HK-2 (cell line): ENCODE data around the gene JAGN1.
"Not testable (repeated sequence)": the region's sequence is repeated elsewhere in the genome, so short reads cannot be mapped to it uniquely, and the experiment has no call there.

ENCODE experiments used
- DNase-seq: peaks from one replicate; pipeline ENCODE4 v3.0.0-alpha.2; 2018; ENCODE audit not compliant: unreplicated experiment

JAGN1 gene

DNA sequence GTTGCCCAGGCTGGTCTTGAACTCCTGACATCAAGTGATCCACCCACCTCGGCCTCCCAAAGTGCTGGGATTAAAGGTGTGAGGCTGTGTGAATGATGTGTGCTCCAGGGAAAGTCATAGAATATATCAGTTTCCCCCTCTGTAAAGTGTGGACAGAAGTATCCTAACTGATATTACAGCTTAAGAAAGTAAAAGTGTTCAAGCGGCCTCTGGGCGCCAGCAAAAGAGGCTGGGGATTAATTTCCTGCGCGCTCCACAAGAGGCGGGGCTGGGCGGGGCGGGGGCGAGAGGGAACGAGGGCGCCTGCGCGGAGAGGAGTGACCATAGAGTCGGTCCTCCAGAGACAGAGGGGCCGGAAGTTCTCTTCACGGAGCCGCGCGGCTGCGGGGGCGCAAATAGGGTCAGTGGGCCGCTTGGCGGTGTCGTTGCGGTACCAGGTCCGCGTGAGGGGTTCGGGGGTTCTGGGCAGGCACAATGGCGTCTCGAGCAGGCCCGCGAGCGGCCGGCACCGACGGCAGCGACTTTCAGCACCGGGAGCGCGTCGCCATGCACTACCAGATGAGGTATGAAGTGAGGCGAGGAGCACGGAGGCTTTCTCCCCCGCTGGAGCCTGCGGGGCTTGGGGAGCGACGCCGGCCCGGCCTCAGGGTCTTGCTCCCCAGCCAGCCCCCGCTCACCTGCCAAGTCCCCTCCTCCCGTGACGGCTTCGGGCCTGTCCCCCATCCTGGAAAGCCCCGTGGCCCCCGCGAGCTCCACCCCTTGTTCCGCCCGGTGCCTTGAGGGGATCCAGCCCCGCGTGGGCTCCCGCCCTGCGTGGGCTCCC is at the start of gene JAGN1:
JAGN1 (plus strand) TSS at position 362 of the 823 bp plus-strand sequence; CDS start at position 475, 113 bp downstream.
- DNase-seq, result peak; percentile 87

DNA sequence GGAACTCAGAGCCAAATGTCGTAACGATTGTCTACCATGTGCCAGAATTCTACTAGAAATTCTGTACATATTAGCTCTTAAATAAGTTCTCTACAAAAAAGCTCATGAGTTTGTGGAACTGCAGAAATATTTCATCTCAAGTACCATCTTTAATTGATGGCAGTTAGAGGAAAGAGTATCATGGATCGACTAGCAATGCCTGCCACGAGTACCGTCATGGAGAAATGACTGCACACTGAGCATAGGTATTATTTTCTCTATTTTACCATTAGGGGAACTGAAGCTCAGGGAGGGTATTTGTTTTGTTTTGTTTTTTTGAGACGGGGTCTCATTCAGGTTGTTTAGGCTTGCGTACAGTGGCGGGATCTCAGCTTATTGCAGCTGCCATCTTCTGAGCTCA is 49.4 kb upstream of the JAGN1 start:
- DNase-seq, result no peak

DNA sequence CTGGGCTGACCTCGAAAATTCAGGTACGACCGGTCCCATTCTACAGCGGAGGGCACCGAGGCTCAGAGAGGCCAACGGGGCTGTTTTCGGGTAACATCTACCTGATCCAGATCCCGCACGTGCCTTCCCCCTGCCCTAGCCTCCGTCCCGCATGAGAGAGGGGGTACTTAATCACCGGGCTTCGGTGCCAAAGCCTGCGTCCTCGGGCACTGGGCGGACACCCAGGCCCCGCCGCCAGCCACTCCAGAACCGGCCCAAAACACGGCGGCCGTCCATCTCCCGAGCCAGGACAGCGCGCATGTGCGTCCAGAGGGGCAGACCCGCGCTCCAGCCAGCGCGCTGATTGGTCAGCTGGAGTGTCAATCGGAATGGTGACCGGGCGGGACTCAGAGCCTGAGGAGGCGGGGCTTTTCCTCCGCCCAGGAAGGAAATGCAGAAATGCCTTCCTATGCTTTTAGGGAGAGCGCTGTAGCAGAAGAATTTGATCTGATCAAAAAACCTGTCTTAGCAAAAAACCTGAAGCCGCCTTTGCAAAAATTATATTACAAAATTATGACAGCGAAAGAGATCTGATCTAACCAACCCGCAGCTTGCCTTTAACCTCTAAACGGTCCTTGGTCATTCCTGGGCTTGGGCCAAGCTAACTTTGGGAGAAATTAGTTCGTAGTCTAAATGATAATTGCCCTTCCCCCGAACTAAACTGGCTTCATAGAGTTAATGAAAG is 46.5 kb upstream of the JAGN1 start, which contains the start of gene RPUSD3:
RPUSD3 (minus strand) TSS at position 294 of the 724 bp plus-strand sequence; CDS start at position 276, 18 bp downstream.
- peak; percentile 94 for DNase-seq

DNA sequence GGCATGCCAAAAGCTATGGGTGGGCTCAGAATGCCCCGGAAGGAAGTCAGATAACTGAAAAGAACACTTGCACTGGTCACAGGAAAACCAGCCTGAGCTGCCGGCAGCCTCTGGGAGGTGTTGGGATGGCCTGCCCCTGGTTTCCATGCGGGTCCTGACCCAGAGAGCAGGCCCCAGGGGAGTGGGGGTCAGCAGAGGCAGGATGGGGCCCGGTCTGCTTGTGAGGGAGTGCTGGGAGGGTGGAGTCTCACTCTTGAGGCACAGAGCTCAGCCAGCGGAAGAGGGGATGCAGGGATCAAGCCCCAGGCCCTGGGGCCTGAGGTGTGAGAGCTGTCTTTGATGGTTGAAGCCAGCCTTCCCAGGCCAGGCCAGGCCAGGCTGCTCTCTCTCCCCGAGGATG is 44.2 kb upstream of the JAGN1 start:
- DNase-seq, result no peak

DNA sequence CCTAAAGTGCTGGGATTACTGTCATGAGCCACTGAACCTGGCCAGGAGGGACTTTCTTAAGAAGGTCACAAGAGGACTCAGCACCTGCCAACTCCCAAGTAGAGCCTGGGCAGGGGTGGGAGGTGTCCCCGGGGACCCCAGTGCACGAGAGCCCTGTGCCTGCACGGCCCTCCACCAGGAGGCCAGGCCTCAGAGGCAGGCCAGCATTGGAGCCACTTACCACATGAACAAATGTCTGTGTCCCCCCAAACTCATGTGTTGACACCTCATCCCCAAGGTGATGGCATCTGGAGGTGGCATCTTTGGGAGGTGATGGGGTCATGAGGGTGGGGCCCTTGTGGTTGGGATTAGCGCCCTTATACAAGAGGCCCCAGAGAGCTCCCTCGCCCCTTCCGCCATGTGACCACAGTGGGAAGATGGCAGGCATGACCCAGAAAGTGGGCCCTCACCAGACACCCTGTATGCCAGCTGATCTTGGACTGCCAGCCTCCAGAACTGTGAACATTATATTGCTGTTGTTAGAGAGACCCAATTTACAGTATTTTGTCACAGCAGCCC is 43.4 kb upstream of the JAGN1 start:
- DNase-seq, result no peak

DNA sequence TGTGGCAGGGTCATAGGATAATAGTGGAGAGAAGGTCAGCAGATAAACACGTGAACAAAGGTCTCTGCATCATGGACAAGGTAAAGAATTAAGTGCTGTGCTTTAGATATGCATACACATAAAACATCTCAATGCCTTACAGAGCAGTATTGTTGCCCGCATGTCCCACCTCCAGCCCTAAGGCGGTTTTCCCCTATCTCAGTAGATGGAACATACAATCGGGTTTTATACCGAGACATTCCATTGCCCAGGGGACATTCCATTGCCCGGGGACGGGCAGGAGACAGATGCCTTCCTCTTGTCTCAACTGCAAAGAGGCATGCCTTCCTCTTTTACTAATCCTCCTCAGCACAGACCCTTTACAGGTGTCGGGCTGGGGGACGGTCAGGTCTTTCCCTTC is 42.5 kb upstream of the JAGN1 start:
- not testable (repeated sequence) for DNase-seq

DNA sequence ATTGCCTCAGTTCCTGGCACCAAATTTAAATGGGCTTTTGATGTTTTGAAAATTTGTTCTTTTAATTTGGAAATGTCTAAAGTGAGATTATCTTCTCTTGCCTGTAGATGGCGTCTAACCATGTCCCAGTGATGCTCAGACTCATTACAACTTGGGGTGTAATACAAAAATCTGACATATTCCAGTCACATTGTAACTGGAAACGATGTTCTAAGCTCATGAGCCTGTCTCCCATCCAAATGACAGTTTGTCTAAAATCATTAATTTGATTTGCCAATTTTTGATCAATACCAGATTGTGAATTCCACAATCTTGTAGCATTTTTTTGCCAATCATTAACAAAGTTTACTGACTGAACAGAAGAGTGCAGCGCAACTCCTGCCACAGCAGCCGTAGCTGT is 41.5 kb upstream of the JAGN1 start:
- not testable (repeated sequence) for DNase-seq

DNA sequence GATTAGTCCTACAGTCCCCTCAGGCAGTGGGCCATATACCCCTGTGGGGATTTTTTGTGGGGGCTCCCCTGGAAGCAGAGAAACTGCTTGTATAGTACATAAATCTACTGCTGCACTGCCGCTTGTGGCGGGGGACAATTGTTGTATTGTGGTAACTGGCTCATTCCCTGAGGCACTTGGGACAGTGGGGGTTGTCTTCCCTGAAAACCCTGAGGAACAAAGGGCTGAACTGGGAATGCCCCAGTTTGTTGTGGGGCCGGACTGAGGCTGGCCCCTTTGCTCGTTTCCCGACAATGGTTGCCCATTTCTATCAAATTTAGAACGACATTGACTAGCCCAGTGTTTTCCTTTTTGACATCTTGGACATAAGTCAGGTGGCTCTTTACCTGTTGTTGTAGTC is 39.0 kb upstream of the JAGN1 start:
- DNase-seq, result not testable (repeated sequence)

DNA sequence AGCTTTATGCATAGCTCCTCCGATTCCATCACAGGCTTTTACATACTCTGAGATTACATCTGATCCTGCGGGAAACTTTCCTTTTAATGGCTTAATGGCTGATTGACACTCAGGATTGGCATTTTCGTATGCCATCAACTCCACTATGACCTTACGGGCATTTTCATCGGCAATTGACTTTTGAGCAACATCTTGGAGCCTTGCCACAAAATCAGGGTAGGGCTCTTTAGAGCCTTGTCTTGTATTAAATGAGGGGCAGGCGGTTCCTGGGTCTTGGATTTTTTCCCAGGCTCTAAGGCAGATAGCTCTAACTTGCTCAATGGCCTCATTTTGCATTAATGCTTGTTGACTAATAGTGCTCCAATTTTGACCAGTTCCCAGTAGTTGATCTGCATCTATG is 38.5 kb upstream of the JAGN1 start:
- DNase-seq, result not testable (repeated sequence)

DNA sequence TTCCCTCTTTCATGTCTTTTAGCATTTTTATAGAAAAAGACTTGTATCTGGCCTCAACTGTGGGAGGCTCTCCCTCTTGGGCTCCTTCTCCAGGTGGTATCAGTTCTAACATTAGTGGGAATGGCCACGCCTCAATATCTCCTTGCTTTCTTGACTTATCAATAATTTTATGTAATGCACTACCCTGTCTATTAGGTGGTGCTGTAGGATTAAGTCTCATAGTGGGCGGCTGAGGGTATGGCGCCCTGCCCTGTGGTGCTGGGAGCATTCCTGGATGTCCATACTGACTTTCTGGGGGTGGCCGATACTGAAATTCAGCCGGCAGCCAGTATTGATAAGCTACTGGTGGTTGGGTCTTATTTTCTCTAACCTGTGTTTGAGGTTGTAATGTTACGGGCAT is 37.9 kb upstream of the JAGN1 start:
- no peak for DNase-seq

DNA sequence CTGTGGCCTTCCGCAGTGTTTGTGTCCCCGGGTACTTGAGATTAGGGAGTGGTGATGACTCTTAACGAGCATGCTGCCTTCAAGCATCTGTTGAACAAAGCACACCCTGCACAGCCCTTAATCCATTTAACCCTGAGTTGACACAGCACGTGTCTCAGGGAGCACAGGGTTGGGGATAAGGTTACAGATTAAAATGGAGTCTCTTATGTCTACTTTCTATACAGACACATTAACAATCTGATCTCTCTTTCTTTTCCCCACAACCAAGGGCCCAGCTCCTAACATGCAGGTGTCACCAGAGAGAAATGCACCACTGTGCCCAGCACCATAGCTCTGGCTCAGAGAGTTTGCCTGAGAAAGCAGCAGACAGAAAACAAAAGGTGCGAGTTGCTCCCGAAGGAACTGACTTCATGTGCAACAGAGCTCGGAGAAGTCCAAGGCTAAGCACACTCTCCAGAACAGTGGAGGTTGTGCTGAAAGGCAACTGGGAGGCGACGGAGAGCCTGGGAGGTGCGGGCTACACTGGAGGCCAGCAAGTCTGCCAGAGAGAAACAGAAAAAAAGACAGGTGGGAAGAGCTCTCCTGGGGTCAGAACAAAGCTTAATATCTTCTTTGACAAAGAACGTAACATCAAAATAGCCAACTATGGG is 36.0 kb upstream of the JAGN1 start:
- DNase-seq, result not testable (repeated sequence)

DNA sequence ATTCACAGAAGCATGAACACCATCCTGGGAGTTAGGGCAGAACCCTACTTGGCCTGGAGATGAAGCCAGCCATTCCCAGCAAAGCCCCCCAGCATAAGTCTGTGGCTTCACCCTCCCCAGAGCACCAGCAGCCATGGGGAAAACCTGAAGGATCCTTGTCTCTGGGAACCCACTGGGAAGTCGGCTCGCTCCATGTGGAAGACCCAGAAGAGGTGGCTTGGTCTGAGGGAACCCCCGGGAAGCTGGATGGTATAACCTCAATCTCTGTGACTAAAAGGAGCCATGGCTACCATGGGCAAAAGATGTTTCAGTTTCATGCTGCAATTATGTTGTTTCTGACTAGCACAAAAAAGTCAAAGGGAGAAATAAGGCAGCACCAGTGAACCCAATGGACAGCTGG is 34.8 kb upstream of the JAGN1 start:
- DNase-seq, result no peak

DNA sequence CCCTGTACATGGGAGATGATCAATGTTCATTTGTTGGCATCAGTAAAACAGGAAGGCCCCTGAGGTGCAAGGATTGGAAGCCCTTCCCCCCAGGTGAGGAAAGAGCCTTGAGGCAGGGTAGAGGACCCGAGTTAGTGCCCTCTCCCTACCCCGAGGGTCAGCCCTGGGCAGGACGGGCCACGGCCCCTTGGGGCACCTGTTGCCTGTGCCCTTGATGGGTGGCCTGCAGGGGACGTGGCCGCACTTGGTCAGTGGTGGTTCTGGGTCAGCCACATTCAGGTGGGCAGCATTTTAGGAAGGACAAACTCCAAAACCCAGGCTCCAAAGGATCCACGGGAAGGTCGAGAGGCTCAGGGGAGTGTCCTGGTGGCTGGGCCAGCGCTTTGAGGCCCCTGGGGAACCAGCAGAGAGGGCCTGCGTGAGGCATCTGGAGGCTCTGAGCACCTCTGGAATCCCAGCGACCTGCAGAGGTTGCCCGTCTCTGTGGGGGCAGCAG is 30.8 kb upstream of the JAGN1 start:
- no peak for DNase-seq

DNA sequence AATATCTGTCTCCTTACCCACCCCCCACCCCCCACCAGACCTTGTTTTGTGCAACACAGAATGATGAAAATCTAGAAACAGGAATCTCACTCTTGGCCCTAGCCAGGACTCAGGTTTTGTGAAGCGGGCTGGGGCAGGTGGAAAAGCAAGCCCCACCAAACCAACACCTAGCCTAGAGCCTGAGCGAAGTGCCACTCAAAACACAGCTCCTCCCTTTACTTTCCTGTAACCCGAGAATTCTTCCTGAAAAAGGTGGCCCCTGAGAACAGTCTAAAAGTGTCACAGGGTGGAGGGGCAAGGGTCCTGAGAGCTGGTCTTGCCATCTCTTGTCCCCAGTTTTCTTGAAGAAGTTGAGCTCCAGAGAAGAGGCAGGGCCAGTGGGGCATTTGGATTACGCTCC is 29.2 kb upstream of the JAGN1 start:
- DNase-seq, result no peak

DNA sequence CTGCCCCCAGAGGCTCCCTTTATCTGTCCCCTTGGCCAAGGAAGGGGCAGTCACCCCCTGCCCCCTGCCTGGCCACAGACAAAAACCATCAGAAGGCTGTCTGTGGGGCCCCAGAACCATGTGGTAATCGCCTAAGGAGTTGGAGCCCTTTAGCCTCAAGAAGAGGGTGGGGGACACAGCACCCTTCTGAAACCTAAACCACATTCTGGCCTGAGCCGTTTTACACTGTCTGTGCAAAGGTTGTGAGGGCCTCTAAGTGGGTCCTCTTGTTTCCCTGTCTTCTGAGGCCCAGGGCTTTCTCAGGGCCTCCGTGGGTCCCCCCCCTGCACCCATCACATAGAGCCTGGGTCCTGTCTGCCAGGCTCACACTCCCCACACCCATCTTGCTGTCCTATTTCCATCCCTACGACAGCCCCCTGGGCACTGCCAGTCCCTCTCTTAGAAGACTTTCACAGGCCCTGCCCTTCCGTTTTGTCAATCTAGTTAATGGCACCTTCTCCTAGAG is 28.7 kb upstream of the JAGN1 start:
- DNase-seq, result no peak

DNA sequence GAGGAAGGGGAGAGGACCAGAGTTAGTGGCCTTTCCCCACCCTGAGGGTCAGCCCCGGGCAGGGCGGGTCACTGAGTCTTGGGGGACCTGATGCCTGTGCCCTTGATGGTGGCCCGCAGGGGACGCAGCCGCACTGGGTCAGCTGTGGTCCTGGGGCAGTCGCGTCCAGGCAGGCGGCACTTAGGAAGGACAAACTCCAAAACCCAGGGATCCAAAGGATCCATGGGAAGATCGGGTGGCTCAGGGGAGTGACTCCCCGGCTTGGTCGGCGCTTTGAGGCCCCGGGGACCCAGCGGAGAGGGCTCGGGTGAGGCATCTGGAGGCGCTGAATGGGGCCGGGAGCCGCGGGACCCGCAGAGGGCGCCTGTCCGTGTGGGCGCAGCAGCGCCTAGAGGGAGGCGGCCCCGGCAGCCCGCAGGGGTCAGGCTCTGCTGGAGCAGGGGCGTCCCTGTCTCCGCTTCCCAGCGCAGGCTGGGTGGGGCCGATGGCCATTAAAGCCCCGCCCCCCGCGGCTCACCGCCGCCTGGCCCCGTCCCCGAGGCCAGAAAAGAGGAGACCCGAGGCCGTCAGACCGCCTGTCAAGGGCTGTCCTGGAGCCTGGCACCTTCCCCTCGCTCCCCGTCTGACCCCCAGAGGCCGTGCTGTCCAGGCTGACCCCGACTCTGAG is 27.9 kb upstream of the JAGN1 start:
- no peak for DNase-seq

DNA sequence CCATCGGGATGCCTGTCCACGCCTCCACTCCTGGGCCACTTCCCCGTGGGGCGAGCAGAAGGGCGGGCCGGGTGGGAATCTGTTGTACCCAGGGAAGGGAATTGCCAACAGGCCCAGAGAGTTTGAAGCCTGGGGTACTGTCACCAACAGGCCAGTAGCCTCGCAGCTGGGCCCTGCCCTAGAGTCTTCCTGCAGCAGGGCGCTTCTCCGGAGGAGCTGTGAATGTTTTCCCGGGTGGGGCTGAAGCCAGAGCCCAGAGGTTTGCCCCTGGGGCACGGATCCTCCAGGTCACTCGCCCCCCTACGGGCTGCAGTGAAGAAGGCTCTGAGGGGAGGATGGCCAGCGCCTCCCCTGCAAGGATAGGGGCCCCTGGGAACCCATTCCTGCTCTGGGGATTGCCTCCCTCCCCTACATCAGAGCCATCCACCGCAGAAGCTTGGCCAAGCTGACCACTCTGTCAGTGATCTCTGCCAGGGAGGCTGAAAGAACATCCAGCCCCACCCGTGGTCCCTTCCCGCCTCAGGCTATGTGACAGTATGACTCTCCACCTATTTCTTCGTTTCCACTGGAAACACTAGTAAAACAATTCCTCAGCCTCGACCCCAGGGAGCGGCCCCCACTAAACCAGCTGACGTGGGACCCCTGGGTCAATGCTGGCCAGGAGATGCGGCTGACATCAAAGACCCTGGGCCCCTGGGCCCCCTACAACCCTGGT is 27.2 kb upstream of the JAGN1 start:
- no peak for DNase-seq

DNA sequence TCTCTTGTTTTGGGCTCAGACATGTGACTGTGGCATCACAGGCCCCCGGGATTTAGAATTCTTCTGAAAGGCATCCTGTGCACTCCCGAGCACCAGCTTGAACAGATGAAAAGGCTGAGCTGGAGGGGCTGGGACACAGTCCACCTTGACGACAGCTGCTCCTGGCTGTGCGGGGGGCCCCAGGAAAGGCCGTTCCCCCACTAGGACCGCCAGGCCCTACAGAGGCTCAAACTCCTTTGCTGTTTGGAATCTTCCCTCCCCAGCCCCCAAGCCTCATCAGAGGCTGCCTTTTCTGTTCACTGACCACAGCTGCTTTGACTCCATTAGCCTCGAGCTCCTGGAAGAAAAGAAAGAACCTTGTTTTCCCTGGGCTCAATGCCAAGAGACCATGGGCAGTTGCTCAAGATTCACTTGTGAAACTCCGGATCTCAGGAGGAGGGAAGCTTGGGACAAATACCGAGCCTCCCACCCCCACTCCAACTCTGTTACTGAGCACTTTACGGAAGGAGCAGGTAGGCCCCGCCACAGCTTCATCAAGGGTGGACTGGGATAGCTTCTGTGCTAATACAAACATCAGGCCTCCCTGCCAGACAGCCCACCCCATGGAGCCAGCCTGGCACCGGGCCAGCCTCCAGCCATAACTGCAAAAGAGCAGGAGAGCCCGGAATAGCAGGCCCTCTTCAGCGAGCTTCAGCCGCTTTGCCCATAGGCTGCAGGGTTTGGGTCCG is 26.0 kb upstream of the JAGN1 start:
- no peak for DNase-seq

DNA sequence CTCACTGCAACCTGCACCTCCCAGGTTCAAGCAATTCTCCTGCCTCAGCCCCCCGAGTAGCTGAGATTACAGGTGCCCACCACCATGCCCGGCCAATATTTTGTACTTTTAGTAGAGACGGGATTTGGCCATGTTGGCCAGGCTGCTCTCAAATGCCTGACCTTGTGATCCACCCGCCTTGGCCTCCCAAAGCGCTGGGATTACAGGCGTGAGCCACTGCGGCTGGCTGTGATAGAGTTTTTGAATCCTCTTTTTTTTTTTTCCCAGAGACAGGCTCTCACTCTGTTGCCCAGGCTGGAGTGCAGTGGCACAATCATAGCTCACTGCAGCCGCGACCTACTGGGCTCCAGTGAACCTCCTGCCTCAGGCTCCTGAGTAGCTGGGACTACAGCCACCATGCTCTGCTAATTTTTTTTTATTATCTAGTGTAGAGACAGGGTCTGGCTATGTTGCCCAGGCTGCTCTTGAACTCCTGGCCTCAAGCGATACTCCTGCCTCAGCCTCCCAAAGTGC is 25.2 kb upstream of the JAGN1 start:
- DNase-seq, result not testable (repeated sequence)

DNA sequence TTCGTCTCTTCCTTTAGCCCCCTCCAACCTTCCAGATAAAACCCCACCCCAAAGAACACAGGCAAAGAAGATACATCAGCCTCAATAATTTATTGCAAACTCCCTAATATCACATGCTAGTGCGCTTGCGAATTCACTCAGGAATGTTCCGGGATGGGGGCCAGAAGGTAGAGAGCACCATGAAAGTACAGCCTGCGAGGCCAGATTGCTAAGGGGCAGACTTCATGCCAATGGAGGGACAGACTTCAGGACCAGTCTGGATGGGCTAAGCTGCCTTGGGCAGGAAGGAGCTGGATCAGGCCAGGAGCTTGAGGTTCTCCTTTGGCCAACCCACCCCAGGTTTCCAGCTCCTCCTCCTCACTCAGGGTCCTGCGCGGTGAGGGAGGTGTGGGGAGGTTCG is 23.8 kb upstream of the JAGN1 start:
- no peak for DNase-seq
